ENCODE results near the gene NOVA1.

- TF ChIP-seq ZBTB33 (IDR thresholded peaks at IDR 0.05; ENCODE audit: extremely low read depth, insufficient replicate concordance, low read length): no peak
- no peak for TF ChIP-seq CTCF (IDR thresholded peaks at IDR 0.05 in 2 of 3, conservative IDR thresholded peaks at IDR 0.05 in 1 of 3; ENCODE audit: borderline replicate concordance in 1 of 3, insufficient read depth in 1 of 3, low read depth in 2 of 3, low read length in 2 of 3)
- no peak for TF ChIP-seq MAX (IDR thresholded peaks at IDR 0.05)
- no peak for TF ChIP-seq SP1 (IDR thresholded peaks at IDR 0.05; ENCODE audit: low read depth)
- no peak for TF ChIP-seq ZFX (IDR thresholded peaks at IDR 0.05)
- no peak for TF ChIP-seq POLR2AphosphoS5 (IDR thresholded peaks at IDR 0.05; ENCODE audit: low read depth, low read length)
- TF ChIP-seq CEBPB (IDR thresholded peaks at IDR 0.05; ENCODE audit: low read depth): no peak
- TF ChIP-seq RAD21 (IDR thresholded peaks at IDR 0.05; ENCODE audit: low read depth): no peak
- TF ChIP-seq POLR2A (IDR thresholded peaks at IDR 0.05; ENCODE audit: borderline replicate concordance, extremely low read depth, insufficient read depth, insufficient read length): no peak
Observed at GRCh38 chr14:26594148-26594547, 3.7 kb downstream of the NOVA1 start.

All from HCT116 (cell line).